ENCODE results near the gene EEF1A1. TPM values are rescaled to one million over a fixed set of nuclear protein-coding genes. Genes with fewer than 3 reads are reported as not detected.
"Not testable (repeated sequence)": the region's sequence is repeated elsewhere in the genome, so short reads cannot be mapped to it uniquely, and the experiment has no call there.

The EEF1A1 gene
- total RNA-seq, 1 experiment from 2014 or later = 12,560 TPM

DNA sequence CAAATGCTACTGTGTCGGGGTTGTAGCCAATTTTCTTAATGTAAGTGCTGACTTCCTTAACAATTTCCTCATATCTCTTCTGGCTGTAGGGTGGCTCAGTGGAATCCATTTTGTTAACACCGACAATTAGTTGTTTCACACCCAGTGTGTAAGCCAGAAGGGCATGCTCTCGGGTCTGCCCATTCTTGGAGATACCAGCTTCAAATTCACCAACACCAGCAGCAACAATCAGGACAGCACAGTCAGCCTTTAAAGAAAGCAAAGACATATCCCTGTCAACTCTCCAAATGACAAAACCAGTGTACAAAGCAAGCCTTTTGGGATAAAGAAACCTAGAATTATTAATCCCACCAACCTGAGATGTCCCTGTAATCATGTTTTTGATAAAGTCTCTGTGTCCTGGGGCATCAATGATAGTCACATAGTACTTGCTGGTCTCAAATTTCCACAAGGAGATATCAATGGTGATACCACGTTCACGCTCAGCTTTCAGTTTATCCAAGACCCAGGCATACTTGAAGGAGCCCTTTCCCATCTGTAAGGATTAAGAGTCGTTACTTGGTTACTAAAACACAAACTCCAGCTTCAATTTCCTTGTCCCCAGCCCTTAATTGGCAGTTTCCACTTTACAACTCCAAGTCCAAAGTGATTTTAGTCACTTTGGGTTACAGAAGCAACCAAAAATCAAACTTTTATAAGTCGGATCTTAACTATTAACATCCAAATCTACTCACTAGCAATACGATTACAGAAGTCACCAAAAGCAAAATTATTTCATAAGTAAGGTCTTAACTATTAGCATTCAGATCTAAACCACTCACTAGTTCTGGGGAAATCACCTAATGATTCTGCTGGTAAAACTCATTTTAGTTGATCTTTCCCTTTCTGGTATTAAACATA lies 1.6 kb downstream of the EEF1A1 start:
- DNase-seq (ENCODE audit: low read depth, low spot score); ATAC-seq; H2AFZ ChIP-seq (ENCODE audit: low read depth, low read length, poor library complexity, severe bottlenecking); CTCF ChIA-PET; H3K27me3 ChIP-seq (ENCODE audit: insufficient read depth, low read length); H3K9me2 ChIP-seq (ENCODE audit: insufficient read depth); intact Hi-C loops (cut with micrococcal nuclease); H3K9me3 ChIP-seq (ENCODE audit: control insufficient read depth in 1 of 2, insufficient read depth in 1 of 2, low read depth in 1 of 2, low read length in 2 of 2): not testable (repeated sequence)
- Histone ChIP-seq H3K79me2 (ENCODE audit: insufficient read depth, low read length) (peaks cover 52% of the 10 kb centered on the region), H3K4me3 (replicated peaks in 1 of 2; ENCODE audit: low read depth in 1 of 2, low read length in 2 of 2) (peak overlapping the region; percentile 91 to 99), H3K4me1 (ENCODE audit: control insufficient read depth in 1 of 2, insufficient read depth in 2 of 2, low read length in 2 of 2) (peaks cover 14 to 64% of the 10 kb centered on the region in 2 experiments; a peak in 3 of 4 replicates), H3K9ac (ENCODE audit: low read length) (peak overlapping the region; percentile 100), H3K4me2 (ENCODE audit: low read length) (peak overlapping the region; percentile 92), H3K27ac (ENCODE audit: low read depth, low read length) (peak overlapping the region; percentile 92), H3K36me3 (ENCODE audit: control insufficient read depth in 1 of 2, insufficient read depth in 2 of 2, low read length in 2 of 2) (peaks cover 16 to 40% of the 10 kb centered on the region in 2 experiments), H4K20me1 (ENCODE audit: insufficient read depth) (peaks cover 16% of the 10 kb centered on the region; the same call in 1 of the 2 replicates)
- TSS peak; percentile 46 for BruUV-seq (replicated peaks)
- TF ChIP-seq POLR2AphosphoS5 (IDR thresholded peaks at IDR 0.05; ENCODE audit: low read depth, low read length) = peak; percentile 50
- ChIA-PET RAD21 (ENCODE audit: low non-redundant PET in 1 of 2, low total read pairs in 2 of 2, uncharacterized antibody in 2 of 2, unreplicated experiment in 2 of 2) (interaction anchor here (0.9 to 1.3 kb wide), 2 partner anchors 61 kb away, joined by 4 to 5 read pairs; no protein-coding TSS in a partner anchor), POLR2A (interaction anchor here (0.8 to 5.2 kb wide), 8 partner anchors 39 to 134 kb away, joined by 3 to 68 read pairs (median 9); partner anchors contain the start of genes MTO1 and SLC17A5)

DNA sequence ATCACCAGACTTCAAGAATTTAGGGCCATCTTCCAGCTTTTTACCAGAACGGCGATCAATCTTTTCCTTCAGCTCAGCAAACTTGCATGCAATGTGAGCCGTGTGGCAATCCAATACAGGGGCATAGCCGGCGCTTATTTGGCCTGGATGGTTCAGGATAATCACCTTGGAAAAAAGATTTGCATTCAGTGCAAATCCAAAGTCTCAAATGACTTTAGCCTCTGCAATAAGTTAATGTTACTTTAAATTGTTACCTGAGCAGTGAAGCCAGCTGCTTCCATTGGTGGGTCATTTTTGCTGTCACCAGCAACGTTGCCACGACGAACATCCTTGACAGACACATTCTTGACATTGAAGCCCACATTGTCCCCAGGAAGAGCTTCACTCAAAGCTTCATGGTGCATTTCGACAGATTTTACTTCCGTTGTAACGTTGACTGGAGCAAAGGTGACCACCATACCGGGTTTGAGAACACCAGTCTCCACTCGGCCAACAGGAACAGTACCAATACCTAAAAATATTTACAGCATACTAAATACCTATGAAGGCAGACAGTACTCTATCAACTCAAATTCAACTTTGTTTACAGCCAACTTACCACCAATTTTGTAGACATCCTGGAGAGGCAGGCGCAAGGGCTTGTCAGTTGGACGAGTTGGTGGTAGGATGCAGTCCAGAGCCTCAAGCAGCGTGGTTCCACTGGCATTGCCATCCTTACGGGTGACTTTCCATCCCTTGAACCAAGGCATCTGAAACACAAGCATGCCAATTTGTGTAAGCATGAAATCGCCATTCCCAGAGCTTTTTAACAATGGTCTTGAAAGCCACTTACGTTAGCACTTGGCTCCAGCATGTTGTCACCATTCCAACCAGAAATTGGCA lies 2.5 kb downstream of the EEF1A1 start:
- CTCF ChIA-PET; H3K27me3 ChIP-seq (ENCODE audit: insufficient read depth, low read length); BruUV-seq (replicated peaks); RAD21 ChIA-PET (ENCODE audit: low non-redundant PET in 1 of 2, low total read pairs in 2 of 2, uncharacterized antibody in 2 of 2, unreplicated experiment in 2 of 2); H3K9me2 ChIP-seq (ENCODE audit: insufficient read depth); ATAC-seq; H3K9me3 ChIP-seq (ENCODE audit: control insufficient read depth in 1 of 2, insufficient read depth in 1 of 2, low read depth in 1 of 2, low read length in 2 of 2); H2AFZ ChIP-seq (ENCODE audit: low read depth, low read length, poor library complexity, severe bottlenecking); intact Hi-C loops (cut with micrococcal nuclease); DNase-seq (ENCODE audit: low read depth, low spot score): not testable (repeated sequence)
- H3K36me3 ChIP-seq (ENCODE audit: control insufficient read depth in 1 of 2, insufficient read depth in 2 of 2, low read length in 2 of 2) = peaks cover 16 to 40% of the 10 kb centered on the region in 2 experiments
- H3K27ac ChIP-seq (ENCODE audit: low read depth, low read length) = peak overlapping the region; percentile 92
- H3K4me3 ChIP-seq (replicated peaks in 1 of 2; ENCODE audit: low read depth in 1 of 2, low read length in 2 of 2) = peak overlapping the region; percentile 1 to 91; a peak in 3 of 4 replicates
- H3K4me2 ChIP-seq (ENCODE audit: low read length) = peak overlapping the region; percentile 92
- peaks cover 18% of the 10 kb centered on the region; the same call in 1 of the 2 replicates for H4K20me1 ChIP-seq (ENCODE audit: insufficient read depth)
- 0 out of 2 replicates have a peak, but pooled peaks have one; percentile 12 for TF ChIP-seq POLR2AphosphoS5 (IDR thresholded peaks at IDR 0.05; ENCODE audit: low read depth, low read length)
- H3K79me2 ChIP-seq (ENCODE audit: insufficient read depth, low read length) = peaks cover 51% of the 10 kb centered on the region
- H3K4me1 ChIP-seq (ENCODE audit: control insufficient read depth in 1 of 2, insufficient read depth in 2 of 2, low read length in 2 of 2) = peaks cover 10 to 58% of the 10 kb centered on the region in 2 experiments; a peak in 3 of 4 replicates
- POLR2A ChIA-PET = interaction anchor here (0.8 to 1.5 kb wide), 2 partner anchors 80 to 135 kb away, joined by 4 read pairs; no protein-coding TSS in a partner anchor
- peak overlapping the region; percentile 100 for H3K9ac ChIP-seq (ENCODE audit: low read length)
